NCI-H2171 treated with DMSO at 0.1 percent for 48 hours (cell line): ENCODE measurements around the gene AURKB.
A peak's percentile ranks its signal among the peaks of the same experiment; 100 is the strongest.
"Not testable (repeated sequence)": the region's sequence is repeated elsewhere in the genome, so short reads cannot be mapped to it uniquely, and the experiment has no call there.

Experiments used
- DNase-seq: peaks from one replicate; lab custom pipeline; 2025; lab: John Stamatoyannopoulos, UW

Gene AURKB

DNA sequence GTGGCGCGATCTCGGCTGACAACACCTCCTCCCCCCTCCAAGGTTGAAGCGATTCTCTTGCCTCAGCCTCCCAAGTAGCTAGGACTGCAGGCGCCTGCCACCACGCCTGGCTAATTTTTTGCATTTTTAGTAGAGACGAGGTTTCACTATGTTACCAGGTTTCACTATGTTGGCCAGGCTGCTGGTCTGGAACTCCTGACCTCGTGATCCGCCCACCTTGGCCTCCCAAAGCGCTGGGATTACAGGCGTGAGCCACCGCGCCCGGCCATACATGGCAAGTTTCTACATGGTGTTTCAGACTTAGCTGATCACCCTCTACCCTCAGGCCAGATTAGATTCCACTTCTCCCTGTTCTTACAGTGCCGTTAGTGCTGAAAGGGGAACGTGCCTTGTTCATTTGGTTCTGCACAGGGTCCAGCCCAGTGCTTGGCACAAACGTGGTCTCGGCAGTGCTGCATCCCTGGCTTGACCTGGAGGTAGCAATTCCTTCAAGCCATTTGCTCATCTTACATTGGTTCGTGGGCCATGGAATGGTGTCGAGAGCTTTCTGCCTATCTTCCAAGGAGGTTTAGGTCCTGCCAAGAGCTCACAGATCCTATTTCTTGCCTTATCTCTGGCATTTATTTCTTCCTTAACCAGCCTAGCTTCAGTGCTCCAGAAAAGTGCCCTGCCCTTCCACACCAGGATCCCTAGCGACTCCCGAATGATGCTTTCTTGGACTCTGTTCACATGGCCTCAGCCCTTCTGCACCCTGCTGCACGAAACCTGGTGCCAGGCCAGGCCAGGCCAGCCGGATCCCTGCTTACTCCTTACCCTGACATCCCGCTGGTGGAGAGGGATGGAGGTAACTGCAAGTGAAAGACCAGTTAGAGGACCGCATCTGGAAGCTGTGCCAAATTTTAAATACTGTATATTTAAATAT is 14.8 kb upstream of the AURKB start:
- DNase-seq = no peak

DNA sequence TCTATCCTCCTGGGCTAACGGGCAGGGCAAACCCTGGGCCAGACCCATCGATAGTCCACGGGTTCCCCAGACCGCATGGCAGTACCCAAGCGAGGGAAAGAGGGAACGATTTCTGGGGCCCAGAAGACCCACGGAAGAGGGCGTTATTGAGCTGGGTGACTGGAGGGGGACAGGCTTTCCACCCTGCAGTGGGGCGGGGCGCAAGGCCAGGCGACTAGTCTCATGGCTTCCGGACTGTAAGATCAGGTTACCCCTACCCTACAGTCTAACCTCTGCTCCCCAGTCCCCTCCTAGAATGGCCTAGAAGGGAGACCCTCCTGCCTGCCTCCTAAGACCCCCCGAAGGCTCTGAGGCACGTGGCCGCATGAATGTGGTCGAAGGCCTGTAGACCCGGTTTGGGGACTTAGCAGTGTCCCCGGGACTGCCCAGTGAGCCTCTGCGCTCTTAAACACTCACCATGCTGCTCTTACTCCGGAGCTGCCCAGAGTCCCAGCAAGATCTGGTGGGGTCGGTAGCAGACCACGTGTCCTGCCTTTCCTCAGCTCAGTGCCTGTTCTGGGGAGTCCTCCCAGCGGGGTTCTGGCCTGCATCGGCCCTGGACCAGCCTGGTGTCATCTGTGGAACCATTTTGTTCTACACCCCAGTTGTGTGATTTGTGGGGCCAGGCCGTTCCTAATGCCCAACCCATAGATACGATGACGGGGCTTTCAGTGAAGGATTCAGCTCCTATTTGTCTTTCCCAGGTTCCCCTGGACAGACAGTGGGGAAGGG is 13.2 kb upstream of the AURKB start:
- peak; percentile 80 for DNase-seq

DNA sequence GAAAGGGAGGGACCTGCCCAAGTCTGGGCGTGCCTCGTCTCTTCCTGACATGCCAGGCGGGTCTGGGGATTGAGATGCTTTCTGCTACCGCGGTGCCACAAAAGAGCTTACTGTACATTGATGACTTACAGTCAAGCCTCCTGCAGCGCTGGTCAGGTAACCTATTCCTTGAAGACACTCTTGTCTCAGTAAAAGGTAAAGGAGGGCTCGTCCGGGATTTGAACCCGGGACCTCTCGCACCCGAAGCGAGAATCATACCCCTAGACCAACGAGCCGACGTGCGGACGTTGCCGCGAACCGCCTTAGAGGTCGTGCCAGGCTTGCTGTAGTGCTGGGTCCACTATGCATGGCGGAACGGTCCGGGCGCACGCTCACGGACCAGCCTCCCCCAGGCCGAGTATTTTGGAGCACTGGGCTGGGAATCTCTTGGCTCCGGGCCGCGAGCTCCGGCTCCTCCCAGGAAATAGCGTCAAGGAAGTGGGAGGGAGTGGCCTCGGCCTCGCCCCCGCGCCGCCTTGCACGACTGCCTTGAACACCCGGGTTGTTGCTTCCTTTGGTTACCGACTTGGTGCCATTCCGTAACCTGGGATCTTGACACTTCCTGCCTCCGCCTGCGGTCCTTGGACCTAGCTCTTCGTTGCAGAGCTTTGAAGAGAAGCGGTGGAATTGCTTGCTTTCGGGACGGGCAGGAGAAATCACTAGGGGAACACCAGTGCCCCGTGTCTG is 12.4 kb upstream of the AURKB start:
- DNase-seq = peak; percentile 93

DNA sequence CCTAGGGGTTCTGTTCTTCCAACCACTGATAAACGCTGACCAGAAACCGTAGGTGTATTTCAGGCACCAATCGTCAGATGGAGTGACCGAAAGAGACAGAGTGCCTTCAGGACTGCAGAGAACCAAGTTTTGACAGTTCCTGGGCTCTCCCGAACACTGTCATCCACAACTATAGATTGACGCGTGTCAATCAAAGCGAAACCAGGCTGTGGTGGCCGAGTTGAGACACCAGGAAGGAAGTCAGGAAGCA is 11.9 kb upstream of the AURKB start:
- peak; percentile 89 for DNase-seq

DNA sequence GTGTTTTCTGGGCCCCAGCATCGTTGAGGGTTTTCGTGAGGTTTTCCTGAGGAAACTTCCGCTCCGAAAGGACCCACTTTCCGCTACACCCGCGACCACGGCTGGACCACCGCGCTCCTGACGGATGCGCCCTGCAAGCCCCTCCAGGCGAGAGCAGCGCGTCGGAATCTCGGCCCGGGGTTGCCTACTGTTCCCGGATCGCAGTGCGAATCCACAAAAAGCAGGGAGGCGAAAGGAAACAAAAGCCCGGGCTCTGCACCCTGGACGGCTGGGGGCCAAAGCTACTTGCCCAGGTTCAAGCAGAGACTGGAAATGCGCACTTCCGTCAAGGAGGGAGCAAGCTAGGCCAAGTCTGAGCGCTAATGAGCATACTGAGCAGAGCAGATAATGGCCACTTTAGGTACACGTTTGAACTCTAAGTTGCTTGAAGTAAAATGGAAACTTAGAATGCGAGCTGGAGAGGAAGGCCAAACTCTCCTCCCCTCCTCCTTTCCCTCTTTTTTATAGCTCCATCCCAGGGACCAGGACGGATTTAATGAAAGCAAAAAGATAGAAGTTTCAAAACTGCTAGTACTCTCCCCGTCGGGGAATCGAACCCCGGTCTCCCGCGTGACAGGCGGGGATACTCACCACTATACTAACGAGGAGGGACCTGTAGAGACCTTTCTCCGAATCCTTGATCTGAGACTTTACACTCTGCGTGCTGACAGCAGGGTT is 11.4 kb upstream of the AURKB start:
- DNase-seq = peak; percentile 95

DNA sequence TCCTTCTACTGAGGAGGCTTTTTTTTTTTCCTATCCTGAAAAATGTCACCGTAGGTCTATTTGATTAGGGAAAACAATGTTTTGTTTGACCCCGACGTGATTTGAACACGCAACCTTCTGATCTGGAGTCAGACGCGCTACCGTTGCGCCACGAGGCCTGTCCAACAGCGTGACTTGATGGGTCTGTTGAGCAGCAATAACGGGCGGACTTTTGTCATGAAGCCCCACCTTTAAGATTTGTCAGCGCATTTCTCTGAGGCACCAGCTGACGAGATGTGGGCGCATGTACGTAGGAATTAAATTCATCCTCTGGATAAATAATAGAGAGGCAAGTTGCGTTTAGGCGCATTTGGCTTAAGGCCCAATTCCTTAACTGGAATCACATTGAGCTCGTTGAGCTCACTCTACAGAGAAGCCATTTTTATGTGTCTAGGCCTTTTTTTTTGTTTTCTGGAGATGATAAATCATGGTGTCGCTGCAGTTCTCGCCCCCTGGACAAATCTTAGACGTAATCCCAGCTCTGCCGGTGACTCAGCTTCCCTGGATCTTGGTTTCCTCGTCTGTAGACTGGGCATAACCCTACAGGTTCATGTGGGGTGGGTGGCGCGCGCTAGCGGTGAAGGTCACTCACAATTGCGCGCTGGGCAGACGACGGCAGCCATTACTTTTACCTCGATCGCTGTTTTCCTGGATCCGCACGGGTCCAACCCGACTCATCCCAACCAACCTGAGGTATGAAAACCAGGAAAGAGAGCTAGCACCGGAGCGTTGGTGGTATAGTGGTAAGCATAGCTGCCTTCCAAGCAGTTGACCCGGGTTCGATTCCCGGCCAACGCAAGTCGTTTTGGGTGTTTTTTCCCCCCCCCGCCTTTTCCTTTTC is 10.6 kb upstream of the AURKB start:
- peak; percentile 94 for DNase-seq

DNA sequence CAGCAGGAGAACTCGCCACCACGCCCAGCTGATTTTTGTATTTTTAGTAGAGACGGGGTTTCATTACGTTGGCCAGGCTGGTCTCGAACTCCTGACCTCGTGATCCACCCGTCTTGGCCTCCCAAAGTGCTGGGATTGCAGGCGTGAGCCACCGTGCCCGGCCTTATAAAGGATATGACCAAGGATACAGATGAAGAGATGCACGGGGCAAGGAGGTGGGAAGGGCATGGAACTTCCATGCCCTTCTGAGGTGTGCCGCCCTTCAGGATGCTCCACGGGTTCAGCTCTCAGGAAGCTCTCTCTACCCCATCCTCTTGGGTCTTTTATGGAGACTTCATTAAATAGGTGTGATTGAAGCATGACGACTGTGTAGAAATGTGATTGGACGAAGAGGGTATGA is 3.6 kb upstream of the AURKB start:
- not testable (repeated sequence) for DNase-seq

DNA sequence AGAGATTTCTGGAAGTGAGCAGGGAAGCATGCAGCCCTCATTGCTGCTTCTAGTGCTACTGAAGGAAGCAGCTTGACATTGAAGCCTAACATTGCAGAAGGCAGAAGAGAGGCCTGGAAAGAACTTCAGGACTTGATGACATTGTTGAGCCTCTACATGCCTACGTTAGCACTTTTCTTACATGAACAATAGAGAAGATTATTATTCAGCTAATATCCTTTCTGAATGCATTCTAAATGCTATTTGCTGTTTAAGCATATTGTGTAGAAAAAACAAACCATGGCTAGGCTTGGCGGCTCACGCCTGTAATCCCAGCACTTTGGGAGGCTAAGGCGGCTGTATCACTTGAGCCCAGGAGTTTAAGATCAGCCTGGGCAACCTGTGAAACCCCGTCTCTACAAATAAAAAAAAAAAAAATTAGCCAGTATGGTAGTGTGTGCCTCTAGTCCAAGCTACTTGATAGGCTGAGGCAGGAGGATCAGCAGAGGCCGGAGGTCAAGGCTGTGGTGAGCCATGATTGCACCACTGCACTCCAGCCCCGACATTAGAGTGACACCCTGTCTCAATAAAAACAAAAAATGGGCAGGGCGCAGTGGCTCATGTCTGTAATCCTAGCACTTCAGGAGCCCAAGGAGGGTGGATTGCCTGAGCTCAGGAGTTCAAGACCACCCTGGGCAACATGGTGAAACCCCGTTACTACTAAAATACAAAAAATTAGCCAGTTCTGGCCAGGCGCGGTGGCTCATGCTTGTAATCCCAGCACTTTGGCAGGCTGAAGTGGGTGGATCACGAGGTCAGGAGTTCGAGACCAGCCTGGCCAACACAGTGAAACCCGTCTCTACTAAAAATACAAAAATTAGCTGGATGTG is 2.2 kb upstream of the AURKB start:
- DNase-seq = no peak

DNA sequence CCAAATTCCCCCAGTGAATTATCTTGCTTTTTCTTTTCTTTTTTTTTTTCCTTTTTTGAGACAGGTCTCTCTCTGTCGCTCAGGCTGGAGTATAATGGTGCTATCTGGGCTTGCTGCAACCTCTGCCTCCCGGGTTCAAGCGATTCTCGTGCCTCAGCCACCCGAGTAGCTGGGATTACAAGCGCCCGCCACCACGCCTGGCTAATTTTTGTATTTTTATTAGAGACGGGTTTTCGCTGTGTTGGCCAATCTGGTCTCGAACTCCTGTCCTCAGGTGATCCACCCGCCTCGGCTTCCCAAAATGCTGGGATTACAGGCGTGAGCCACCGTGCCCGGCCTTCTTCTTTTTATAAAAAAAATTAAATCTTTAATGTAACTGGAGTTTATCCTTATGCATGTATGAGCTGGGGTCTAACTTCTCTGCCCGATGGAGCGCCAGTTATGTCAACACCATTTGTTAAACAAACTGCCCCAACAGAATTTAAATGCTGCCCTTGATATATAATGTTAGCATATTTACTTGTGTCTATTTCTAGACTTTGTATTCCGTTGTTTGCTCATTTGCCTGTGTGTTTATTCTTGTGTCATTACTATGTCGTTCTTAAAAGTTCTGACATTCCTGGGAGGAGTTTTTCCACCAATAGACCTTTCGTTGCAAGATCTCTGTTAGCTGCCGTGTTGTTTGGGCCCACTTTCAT is 535 bp upstream of the AURKB start:
- no peak for DNase-seq

DNA sequence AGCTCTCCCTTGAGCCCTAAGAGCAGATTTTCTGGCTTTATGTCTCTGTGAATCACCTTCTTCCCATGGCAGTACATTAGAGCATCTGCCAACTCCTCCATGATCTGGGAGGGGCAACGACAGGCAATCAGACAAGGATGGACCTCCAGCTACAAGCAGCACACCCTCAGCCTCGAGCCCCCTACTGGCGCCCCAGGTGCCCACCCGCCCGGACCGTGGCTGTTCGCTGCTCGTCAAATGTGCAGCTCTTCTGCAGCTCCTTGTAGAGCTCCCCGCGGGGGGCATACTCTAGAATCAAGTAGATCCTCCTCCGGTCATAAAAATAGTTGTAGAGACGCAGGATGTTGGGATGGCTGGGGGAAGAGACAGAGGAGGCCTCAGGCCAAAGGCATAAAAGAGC is 3.8 kb downstream of the AURKB start:
- no peak for DNase-seq

DNA sequence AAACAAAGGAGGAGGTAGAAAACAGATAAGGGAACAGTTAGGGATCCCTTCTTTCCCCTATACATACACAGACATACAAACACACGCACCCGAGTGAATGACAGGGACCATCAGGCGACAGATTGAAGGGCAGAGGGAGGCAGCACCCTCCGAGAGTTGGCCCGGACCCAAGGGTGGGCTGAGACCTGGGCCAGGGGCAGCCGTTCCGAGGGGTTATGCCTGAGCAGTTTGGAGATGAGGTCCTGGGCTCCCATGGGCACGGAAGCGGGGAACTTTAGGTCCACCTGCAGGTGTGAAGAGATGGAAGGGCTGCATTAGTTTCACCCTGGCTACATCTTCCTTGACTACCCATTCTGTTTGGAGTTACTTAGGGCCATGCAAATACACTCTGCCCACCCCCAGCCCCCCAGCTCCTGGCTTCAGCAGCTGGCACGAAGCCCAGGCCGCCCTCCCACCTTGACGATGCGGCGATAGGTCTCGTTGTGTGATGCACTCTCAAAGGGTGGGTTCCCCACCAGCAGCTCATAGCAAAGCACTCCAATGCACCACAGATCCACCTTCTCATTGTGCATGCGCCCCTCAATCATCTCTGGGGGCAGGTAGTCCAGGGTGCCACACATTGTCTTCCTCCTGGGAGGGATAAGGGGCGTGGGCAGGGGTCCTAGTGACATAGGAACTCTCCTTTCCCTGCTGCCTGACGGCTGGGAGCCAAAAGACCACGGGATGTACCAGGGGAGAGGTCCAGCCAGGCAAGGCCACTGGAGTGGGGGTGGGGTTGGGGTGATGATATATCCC is 5.4 kb downstream of the AURKB start:
- DNase-seq = no peak

DNA sequence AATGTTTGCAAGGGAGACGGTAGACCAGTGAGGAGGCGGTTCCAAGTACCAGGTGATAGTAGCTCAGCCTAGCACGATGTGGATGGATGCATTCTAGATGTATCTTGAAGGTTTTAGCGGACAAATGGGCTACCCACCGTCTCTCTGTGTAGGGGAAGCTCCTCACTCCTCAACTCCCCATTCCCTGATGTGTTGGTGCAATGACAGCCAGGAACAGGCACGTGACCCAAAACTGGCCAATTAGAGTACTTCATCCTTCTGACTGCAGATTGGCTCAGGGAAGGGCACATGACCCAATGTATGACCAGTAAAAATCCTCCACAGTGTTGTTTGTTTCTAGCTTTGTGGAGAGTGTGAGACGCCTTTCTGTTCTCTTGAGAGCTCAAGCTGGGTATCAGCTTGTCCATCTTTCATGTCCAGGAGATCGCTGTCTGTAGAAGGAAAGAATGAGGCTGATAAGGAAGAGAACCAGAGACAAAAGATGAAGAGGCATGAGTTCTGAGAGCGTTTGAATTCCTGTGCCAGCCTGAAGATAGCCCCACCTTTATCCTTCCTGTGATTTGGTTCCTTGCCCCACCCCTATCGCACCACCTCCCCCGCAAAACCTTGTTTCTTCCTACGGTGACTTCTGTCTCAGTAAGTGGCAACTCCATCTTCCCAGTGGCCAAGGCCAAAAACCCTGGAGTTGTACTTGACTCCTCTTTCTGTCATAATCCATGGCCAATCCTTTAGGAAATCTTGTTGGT is 18.1 kb downstream of the AURKB start:
- DNase-seq = peak; percentile 98

DNA sequence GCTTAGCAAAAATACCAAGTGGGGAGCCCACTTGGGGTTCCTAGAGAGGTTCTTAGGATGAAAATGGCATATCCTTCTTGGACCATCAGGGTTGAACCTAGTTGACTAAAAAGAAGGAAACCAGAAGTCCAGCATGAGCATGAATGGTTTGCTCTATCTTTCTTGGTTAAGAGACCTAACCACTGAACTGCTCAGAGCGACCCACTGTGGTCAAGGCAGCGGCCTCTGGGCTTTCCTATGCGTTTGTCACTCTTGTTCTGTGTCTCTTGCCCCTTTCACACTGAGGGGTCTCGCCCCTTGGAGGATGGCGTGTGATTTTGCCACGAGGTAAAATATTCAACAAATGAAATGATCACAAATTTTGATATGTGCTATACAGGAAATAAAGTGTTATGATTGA is 19.9 kb downstream of the AURKB start:
- DNase-seq = no peak

DNA sequence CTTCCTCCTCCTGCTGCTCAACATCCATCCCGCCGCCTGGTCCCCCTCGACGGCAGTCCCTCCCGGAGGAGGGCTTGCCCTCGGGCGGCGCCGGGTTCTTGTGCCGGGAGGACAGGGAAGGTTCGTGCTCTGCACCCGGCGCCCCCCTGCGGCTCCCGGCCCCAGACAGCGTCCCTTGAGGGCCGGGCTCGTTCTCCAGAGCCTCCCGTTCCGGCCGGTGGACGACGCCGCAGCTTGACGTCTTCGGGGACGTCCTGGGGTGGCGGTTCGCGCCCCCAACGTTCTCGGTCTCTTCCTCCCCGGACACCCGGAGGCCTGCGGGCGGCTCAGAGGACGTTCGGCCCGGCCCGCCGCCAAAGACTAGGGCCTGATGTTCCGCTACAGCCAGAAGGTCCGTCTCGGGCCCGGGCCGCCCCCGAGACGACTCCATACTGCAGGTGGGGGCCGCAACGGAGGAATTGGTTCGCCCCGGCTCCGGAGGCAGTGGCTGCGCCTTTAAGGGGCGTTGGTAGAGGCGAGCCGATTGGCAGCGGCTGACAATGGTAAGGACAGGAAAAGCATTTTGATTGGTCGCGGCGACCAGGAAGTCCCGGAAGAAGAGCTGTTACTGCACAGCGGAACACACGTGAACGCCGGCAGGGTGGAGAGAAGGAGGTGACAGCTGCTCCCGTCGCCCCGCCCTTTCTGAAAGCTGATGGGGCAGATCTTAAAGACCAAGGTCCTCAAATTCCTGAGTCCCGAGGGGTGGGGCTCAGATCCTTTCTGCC is 20.5 kb downstream of the AURKB start, which contains the start of gene BORCS6:
BORCS6 (minus strand) TSS at position 470 of the 767 bp plus-strand sequence; CDS start at position 430, 40 bp downstream.
- DNase-seq = peak; percentile 98

DNA sequence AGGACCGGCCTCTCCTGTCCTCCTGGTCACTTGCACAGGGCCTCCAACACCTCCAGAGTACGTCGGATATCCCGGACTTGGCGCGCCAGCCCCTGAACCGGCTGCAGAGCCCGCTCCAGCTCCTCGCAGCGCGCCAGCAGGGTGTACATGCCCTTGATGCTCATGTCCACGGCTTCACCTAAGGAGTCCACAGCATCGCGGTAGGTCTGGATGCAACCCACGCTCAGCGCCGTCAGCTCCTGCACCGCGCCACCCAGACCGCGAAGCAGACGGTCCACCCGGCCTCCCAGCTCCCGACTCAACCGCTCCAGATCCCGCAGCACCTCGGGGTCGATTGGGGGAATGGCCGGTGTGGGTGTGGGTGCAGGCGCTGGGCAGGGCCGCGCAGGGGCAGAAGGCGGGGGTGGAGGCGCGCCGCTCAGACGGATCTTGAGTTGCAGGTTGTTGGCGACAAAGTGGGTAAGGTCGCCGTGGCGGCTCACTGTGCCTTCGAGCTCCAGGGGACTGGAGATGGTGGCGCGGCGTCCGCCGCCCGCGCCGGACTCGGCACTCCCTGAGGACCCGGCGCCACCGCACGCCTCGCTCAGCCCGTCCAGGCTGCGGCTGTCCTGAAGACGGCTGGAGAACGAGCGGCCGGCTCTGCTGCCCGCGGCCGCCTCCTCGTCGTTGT is 21.2 kb downstream of the AURKB start:
- no peak for DNase-seq

DNA sequence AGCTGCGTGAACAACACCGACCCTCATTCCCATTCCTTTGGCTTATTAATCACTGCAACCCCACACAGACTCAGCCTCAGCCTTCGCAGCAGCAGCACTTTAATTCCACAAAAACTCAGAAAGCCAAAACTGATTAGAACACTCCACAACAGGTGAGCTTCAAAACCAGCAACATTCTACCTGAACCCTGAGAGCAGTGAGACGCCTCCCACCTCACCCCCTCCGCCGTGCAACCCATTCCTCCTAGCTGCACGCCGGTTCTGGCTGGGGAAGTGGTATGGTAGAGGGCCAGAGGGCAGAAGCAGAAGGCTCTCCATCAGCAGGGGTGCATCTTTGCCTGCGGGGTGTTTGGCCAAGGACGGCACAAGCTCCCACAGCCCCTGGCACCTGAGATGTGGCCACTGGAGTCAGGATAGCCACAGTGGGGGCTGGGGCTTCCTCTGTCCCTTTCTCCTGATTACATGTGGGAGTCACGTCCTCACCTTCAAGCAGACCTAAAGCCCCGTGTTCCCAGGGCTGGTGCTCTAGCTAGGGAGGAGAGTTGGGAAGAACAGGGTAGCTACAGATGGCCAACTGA is 22.0 kb downstream of the AURKB start:
- no peak for DNase-seq
